ENCODE results near the gene GADD45B. TPM values are rescaled to one million over a fixed set of nuclear protein-coding genes. Genes with fewer than 3 reads are reported as not detected.

The GADD45B gene
- polyA plus RNA-seq, 3 donors = 67.4 to 505 (median 76.2) TPM

GRCh38 chr19:2512523-2513431, 36.9 kb downstream of the GADD45B start:
- Mint-ChIP-seq H3K36me3 (no peaks in the 10 kb centered on the region), H3K9me3 (peaks cover 0 to 3% (median 0%) of the 10 kb centered on the region in 7 donors), H3K4me3 (no peak overlapping the region), H3K27ac (no peak overlapping the region), H3K27me3 (ENCODE audit: low read depth in 3 of 3) (peaks cover 2 to 4% (median 2%) of the 10 kb centered on the region in 3 donors), H3K4me1 (peaks cover 6% of the 10 kb centered on the region)
- Histone ChIP-seq H2AFZ (ENCODE audit: insufficient read depth, low read depth, low read length, poor library complexity, severe bottlenecking) (no peak overlapping the region), H3K36me3 (replicated peaks in 1 of 2; ENCODE audit: control insufficient read depth in 1 of 2, insufficient read depth in 2 of 2, low read length in 2 of 2) (no peaks in the 10 kb centered on the region), H3K27me3 (ENCODE audit: control insufficient read depth in 2 of 2, insufficient read depth in 2 of 2, low read length in 2 of 2) (no peaks in the 10 kb centered on the region), H4K20me1 (ENCODE audit: insufficient read depth, low read length) (no peaks in the 10 kb centered on the region), H3K27ac (ENCODE audit: low read depth in 1 of 2, low read length in 2 of 2) (no peak overlapping the region), H3K4me2 (replicated peaks; ENCODE audit: extremely low read depth, low read length, poor library complexity, severe bottlenecking) (no peak overlapping the region), H3K4me3 (replicated peaks in 1 of 3; ENCODE audit: low read depth in 2 of 3, low read length in 3 of 3) (no peak overlapping the region), H3K79me2 (ENCODE audit: insufficient read depth, low read length) (no peaks in the 10 kb centered on the region), H3K9me3 (replicated peaks in 1 of 2; ENCODE audit: control insufficient read depth in 1 of 2, insufficient read depth in 1 of 2, low read length in 2 of 2) (no peaks in the 10 kb centered on the region), H3K4me1 (ENCODE audit: control insufficient read depth in 1 of 2, insufficient read depth in 2 of 2, low read length in 2 of 2) (peaks cover 4 to 8% of the 10 kb centered on the region in 2 donors), H3K9ac (ENCODE audit: insufficient read depth, low read length, poor library complexity, severe bottlenecking) (no peak overlapping the region)
- intact Hi-C loops (cut with micrococcal nuclease) = no loop called here
- no peak for DNase-seq
- 92% methylated on average over 37 of the region's 41 CpGs for WGBS (ENCODE audit: insufficient coverage)
- no peak for TF ChIP-seq CTCF (IDR thresholded peaks at IDR 0.05)

- Histone ChIP-seq H3K4me1 (ENCODE audit: control insufficient read depth in 1 of 2, insufficient read depth in 2 of 2, low read length in 2 of 2) (no peaks in the 10 kb centered on the region), H3K9me3 (replicated peaks in 1 of 2; ENCODE audit: control insufficient read depth in 1 of 2, insufficient read depth in 1 of 2, low read length in 2 of 2) (no peaks in the 10 kb centered on the region), H3K27me3 (ENCODE audit: control insufficient read depth in 2 of 2, insufficient read depth in 2 of 2, low read length in 2 of 2) (no peaks in the 10 kb centered on the region), H2AFZ (ENCODE audit: insufficient read depth, low read depth, low read length, poor library complexity, severe bottlenecking) (no peak overlapping the region), H3K79me2 (ENCODE audit: insufficient read depth, low read length) (no peaks in the 10 kb centered on the region), H3K9ac (ENCODE audit: insufficient read depth, low read length, poor library complexity, severe bottlenecking) (no peak overlapping the region), H3K4me3 (replicated peaks in 1 of 3; ENCODE audit: low read depth in 2 of 3, low read length in 3 of 3) (no peak overlapping the region), H4K20me1 (ENCODE audit: insufficient read depth, low read length) (no peaks in the 10 kb centered on the region), H3K27ac (ENCODE audit: low read depth in 1 of 2, low read length in 2 of 2) (no peak overlapping the region), H3K4me2 (replicated peaks; ENCODE audit: extremely low read depth, low read length, poor library complexity, severe bottlenecking) (no peak overlapping the region), H3K36me3 (replicated peaks in 1 of 2; ENCODE audit: control insufficient read depth in 1 of 2, insufficient read depth in 2 of 2, low read length in 2 of 2) (no peaks in the 10 kb centered on the region)
- no peak overlapping the region for H3K27ac Mint-ChIP-seq
- H3K36me3 Mint-ChIP-seq = no peaks in the 10 kb centered on the region
- intact Hi-C loops (cut with micrococcal nuclease) = no loop called here
- H3K4me1 Mint-ChIP-seq = no peaks in the 10 kb centered on the region
- H3K9me3 Mint-ChIP-seq = peaks cover 0 to 2% (median 0%) of the 10 kb centered on the region in 7 donors
- WGBS (ENCODE audit: insufficient coverage) = 99% methylated on average over 16 of the region's 16 CpGs
- no peak for DNase-seq
- TF ChIP-seq CTCF (IDR thresholded peaks at IDR 0.05) = no peak
- H3K4me3 Mint-ChIP-seq = no peak overlapping the region
- peaks cover 2% of the 10 kb centered on the region in 3 donors for H3K27me3 Mint-ChIP-seq (ENCODE audit: low read depth in 3 of 3)
Observed at GRCh38 chr19:2514981-2515518, 39.1 kb downstream of the GADD45B start.

Measured in CD14-positive monocyte (primary cell).